Left ventricle myocardium inferior (tissue), 1 donor: Measurements from ENCODE around the gene ANKRD61. TPM values are rescaled to one million over a fixed set of nuclear protein-coding genes. Genes with fewer than 3 reads are reported as not detected.
A peak's percentile ranks its signal among the peaks of the same experiment; 100 is the strongest.
"Not testable (repeated sequence)": the region's sequence is repeated elsewhere in the genome, so short reads cannot be mapped to it uniquely, and the experiment has no call there.

Source experiments
- DNase-seq: peaks from one replicate; pipeline ENCODE4 v3.0.0-alpha.2; 2020
- H3K27ac ChIP-seq: fragments of 200-600 bp; replicated peaks from 2 replicates; pipeline ENCODE4 v1.8.0; 2021
- H3K27me3 ChIP-seq: fragments of 200-600 bp; 2 replicates; pipeline ENCODE4 v1.8.0; 2021; ENCODE audit warnings: low read depth
- H3K36me3 ChIP-seq: fragments of 200-600 bp; 2 replicates; pipeline ENCODE4 v1.8.0; 2021
- H3K4me1 ChIP-seq: fragments of 200-600 bp; 2 replicates; pipeline ENCODE4 v1.8.0; 2021
- H3K4me3 ChIP-seq: fragments of 200-600 bp; 2 replicates; pipeline ENCODE4 v1.8.0; 2021; ENCODE audit warnings: mild to moderate bottlenecking, moderate library complexity
- H3K9me3 ChIP-seq: fragments of 200-600 bp; replicated peaks from 2 replicates; pipeline ENCODE4 v1.8.0; 2021
- CTCF ChIP-seq: fragments of 200-600 bp; IDR thresholded peaks from 2 replicates; pipeline ENCODE4 v1.8.0; 2021; ENCODE audit warnings: antibody characterized with exemption, mild to moderate bottlenecking, borderline replicate concordance
- intact Hi-C: fragments of 100-400 bp; cut with micrococcal nuclease; formaldehyde crosslinking; loops from one replicate; pipeline ENCODE4 v1.11.0; 2022
- total RNA-seq: library from RNA; stranded (reverse); fragmentation: NEBNext Ultra II Directional; extraction: Animal tissue kit (Norgen Biotek cat#: 25700); gene quantifications from one replicate; pipeline ENCODE4 v1.2.1, GENCODE V29; 2021
- donor health status: DM: no; HTN: yes; CAD: no; lungs with severe emphysema.

The ANKRD61 gene
- total RNA-seq, 1 donor from 2014 or later = not detected

GRCh38 chr7:6035686-6036085, 4.5 kb downstream of the ANKRD61 start:
- Histone ChIP-seq H3K27me3 (no peaks in the 10 kb centered on the region), H3K4me3 (no peak overlapping the region), H3K9me3 (no peaks in the 10 kb centered on the region), H3K36me3 (peaks cover 89% of the 10 kb centered on the region), H3K4me1 (peaks cover 16% of the 10 kb centered on the region), H3K27ac (no peak overlapping the region)
- no peak for TF ChIP-seq CTCF
- no peak for DNase-seq
- intact Hi-C loops = no loop called here

- Histone ChIP-seq H3K9me3 (no peaks in the 10 kb centered on the region), H3K4me3 (no peak overlapping the region), H3K27ac (peak overlapping the region; percentile 21), H3K27me3 (no peaks in the 10 kb centered on the region), H3K4me1 (peaks cover 9% of the 10 kb centered on the region), H3K36me3 (peaks cover 82% of the 10 kb centered on the region)
- DNase-seq = no peak
- intact Hi-C loops = loop anchor here (2.0 kb wide), 1 partner anchor 21 kb away; no protein-coding TSS in a partner anchor
- no peak for TF ChIP-seq CTCF
These were observed 18.6 kb downstream of the ANKRD61 start for GRCh38 chr7:6049780-6050179.

- H3K4me3 ChIP-seq, intact Hi-C loops, H3K27me3 ChIP-seq, H3K4me1 ChIP-seq, H3K27ac ChIP-seq, DNase-seq, H3K9me3 ChIP-seq: not testable (repeated sequence)
- peaks cover 70% of the 10 kb centered on the region for H3K36me3 ChIP-seq
These were observed 20.0 kb downstream of the ANKRD61 start for GRCh38 chr7:6051185-6051584.

GRCh38 chr7:6056616-6057015, 25.4 kb downstream of the ANKRD61 start:
- intact Hi-C loops = no loop called here
- Histone ChIP-seq H3K27ac (no peak overlapping the region), H3K4me1 (peaks cover 33% of the 10 kb centered on the region), H3K9me3 (no peaks in the 10 kb centered on the region), H3K36me3 (peaks cover 30% of the 10 kb centered on the region), H3K27me3 (no peaks in the 10 kb centered on the region), H3K4me3 (no peak overlapping the region)
- no peak for DNase-seq
- no peak for TF ChIP-seq CTCF

- no peaks in the 10 kb centered on the region for H3K9me3 ChIP-seq
- no peaks in the 10 kb centered on the region for H3K27me3 ChIP-seq
- H3K4me1 ChIP-seq = peaks cover 33% of the 10 kb centered on the region
- H3K4me3 ChIP-seq = peak overlapping the region; percentile 95
- intact Hi-C loops = no loop called here
- no peak for TF ChIP-seq CTCF
- H3K27ac ChIP-seq = no peak overlapping the region
- peaks cover 22% of the 10 kb centered on the region for H3K36me3 ChIP-seq
- no peak for DNase-seq
These were observed 26.3 kb downstream of the ANKRD61 start for GRCh38 chr7:6057316-6058129.

- H3K4me3 ChIP-seq, H3K9me3 ChIP-seq, H3K36me3 ChIP-seq, DNase-seq, intact Hi-C loops, H3K27me3 ChIP-seq: not testable (repeated sequence)
- H3K4me1 ChIP-seq = peaks cover 33% of the 10 kb centered on the region
- H3K27ac ChIP-seq = peak overlapping the region; percentile 91
These were observed 28.8 kb downstream of the ANKRD61 start for GRCh38 chr7:6059941-6060340.
